ENCODE data around the gene CD7.

DNA sequence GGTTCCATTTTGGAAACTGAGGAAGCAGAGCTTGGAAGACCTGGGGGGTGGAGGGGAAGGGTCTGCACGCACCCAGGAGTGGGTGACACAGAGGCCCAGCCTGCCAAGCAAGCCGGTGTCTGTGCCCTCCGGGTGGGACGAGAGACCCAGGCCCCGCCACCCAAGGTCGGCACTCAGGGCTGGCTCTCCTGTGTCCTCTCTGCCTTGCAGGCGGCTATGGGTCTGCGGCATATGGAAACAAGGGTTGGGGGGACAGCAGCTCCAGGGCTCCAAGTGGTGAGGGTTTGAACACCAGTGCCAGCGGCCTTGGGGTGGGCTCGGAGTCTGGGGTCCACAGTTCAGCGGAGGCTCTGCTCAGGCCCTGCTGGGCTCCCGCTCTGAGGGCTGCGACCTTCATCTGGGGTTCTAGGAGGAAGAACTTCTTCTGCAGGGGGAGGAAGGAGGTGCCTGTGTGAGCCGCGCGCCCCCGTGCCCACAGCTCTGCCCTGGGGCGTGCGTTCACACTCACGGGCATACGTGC, 4.6 kb upstream of the CD7 start:
- TF ChIP-seq, protein P1, sequence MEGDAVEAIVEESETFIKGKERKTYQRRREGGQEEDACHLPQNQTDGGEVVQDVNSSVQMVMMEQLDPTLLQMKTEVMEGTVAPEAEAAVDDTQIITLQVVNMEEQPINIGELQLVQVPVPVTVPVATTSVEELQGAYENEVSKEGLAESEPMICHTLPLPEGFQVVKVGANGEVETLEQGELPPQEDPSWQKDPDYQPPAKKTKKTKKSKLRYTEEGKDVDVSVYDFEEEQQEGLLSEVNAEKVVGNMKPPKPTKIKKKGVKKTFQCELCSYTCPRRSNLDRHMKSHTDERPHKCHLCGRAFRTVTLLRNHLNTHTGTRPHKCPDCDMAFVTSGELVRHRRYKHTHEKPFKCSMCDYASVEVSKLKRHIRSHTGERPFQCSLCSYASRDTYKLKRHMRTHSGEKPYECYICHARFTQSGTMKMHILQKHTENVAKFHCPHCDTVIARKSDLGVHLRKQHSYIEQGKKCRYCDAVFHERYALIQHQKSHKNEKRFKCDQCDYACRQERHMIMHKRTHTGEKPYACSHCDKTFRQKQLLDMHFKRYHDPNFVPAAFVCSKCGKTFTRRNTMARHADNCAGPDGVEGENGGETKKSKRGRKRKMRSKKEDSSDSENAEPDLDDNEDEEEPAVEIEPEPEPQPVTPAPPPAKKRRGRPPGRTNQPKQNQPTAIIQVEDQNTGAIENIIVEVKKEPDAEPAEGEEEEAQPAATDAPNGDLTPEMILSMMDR (IDR thresholded peaks at IDR 0.05; ENCODE audit: extremely low read depth in 1 of 2, insufficient read depth in 1 of 2, low read depth in 1 of 2, low read length in 2 of 2) = no peak
- TF ChIP-seq POLR2A (IDR thresholded peaks at IDR 0.05; ENCODE audit: low read depth, low read length) = no peak
- TF ChIP-seq EZH2 (IDR thresholded peaks at IDR 0.05; ENCODE audit: borderline replicate concordance, low read depth, low read length, severe bottlenecking) = no peak
- no peak for TF ChIP-seq JUN (IDR thresholded peaks at IDR 0.05; ENCODE audit: borderline replicate concordance, insufficient read depth, insufficient read length, low read depth)
- TF ChIP-seq, protein P2, sequence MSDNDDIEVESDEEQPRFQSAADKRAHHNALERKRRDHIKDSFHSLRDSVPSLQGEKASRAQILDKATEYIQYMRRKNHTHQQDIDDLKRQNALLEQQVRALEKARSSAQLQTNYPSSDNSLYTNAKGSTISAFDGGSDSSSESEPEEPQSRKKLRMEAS (IDR thresholded peaks at IDR 0.05; ENCODE audit: insufficient read depth, insufficient read length) = no peak
- no peak for TF ChIP-seq POLR2AphosphoS5 (IDR thresholded peaks at IDR 0.05; ENCODE audit: insufficient read depth, low read depth, low read length)

Data from endothelial cell of umbilical vein (primary cell).